IMR-90 (cell line): ENCODE data around the gene FAAP100. TPM values are rescaled to one million over a fixed set of nuclear protein-coding genes. Genes with fewer than 3 reads are reported as not detected.

Source experiments
- ATAC-seq: fragments of 200-7000 bp; cut with Tn5 transposase; 2 replicates; pipeline ENCODE4 v1.9.1; 2020; ENCODE audit warnings: low read depth, mild to moderate bottlenecking, moderate library complexity
- BruUV-seq: library from RNA; stranded (reverse); fragments of 400-500 nt; replicated peaks from 2 replicates; lab custom pipeline; 2021; lab: Mats Ljungman, UMichigan
- CTCF ChIA-PET: fragments of 300-600 bp; formaldehyde crosslinking; extraction: SDS; loops from one replicate; lab custom pipeline; 2021; ENCODE audit warnings: antibody characterized with exemption; lab: Yijun Ruan, JAX
- POLR2A ChIA-PET: fragments of 300-600 bp; sonication (Branson Sonifier 250); formaldehyde crosslinking; loops from one replicate; lab custom pipeline; 2022; ENCODE audit warnings: antibody characterized with exemption; ENCODE audit not compliant: unreplicated experiment; lab: Charles Lee
- DNase-seq: peaks from one replicate; pipeline ENCODE4 v3.0.0; 2013
- H2AFZ ChIP-seq: replicated peaks from 2 replicates; pipeline ENCODE3; 2013; ENCODE audit warnings: low read length, mild to moderate bottlenecking; ENCODE audit not compliant: poor library complexity
- H2AK5ac ChIP-seq: 2 replicates; pipeline ENCODE4 v1.6.1; 2013; ENCODE audit warnings: low read depth, low read length, inconsistent platforms
- H2AK9ac ChIP-seq: replicated peaks from 2 replicates; pipeline ENCODE3; 2013; ENCODE audit warnings: mild to moderate bottlenecking, low read depth, low read length, moderate library complexity; ENCODE audit not compliant: poor library complexity
- H2BK120ac ChIP-seq: 2 replicates; pipeline ENCODE4 v1.6.1; 2013; ENCODE audit warnings: low read depth, low read length, inconsistent platforms
- H2BK15ac ChIP-seq: 3 replicates; pipeline ENCODE4 v1.6.1; 2013; ENCODE audit warnings: low read depth, low read length, inconsistent platforms
- H2BK20ac ChIP-seq: 2 replicates; pipeline ENCODE4 v1.6.1; 2013; ENCODE audit warnings: low read depth, mild to moderate bottlenecking, inconsistent platforms, low read length, moderate library complexity
- H2BK5ac ChIP-seq: 2 replicates; pipeline ENCODE4 v1.6.1; 2013; ENCODE audit warnings: mild to moderate bottlenecking, low read depth, low read length, inconsistent platforms; ENCODE audit not compliant: poor library complexity, severe bottlenecking
- H3K14ac ChIP-seq: replicated peaks from 2 replicates; pipeline ENCODE4 v1.6.1; 2013; ENCODE audit warnings: low read depth, low read length, inconsistent platforms
- H3K18ac ChIP-seq: 2 replicates; pipeline ENCODE4 v1.6.1; 2013; ENCODE audit warnings: low read depth, low read length, control low read depth
- H3K23ac ChIP-seq: 2 replicates; pipeline ENCODE4 v1.6.1; 2013; ENCODE audit warnings: low read depth, low read length, inconsistent platforms
- H3K27ac ChIP-seq: 2 replicates; pipeline ENCODE4 v1.5.1; 2013; ENCODE audit warnings: mild to moderate bottlenecking, control low read depth, low read length; ENCODE audit not compliant: insufficient read depth
- H3K27me3 ChIP-seq: 2 replicates; pipeline ENCODE4 v1.6.1; 2013; ENCODE audit warnings: low read length; ENCODE audit not compliant: control insufficient read depth, insufficient read depth
- H3K36me3 ChIP-seq: 2 replicates; pipeline ENCODE4 v1.6.1; 2013; ENCODE audit warnings: low read length, mixed read lengths; ENCODE audit not compliant: control insufficient read depth, insufficient read depth
- H3K4ac ChIP-seq: 2 replicates; pipeline ENCODE4 v1.6.1; 2013; ENCODE audit warnings: low read depth, low read length, inconsistent platforms
- H3K4me1 ChIP-seq: 2 replicates; pipeline ENCODE4 v1.6.1; 2013; ENCODE audit warnings: low read length, mixed read lengths; ENCODE audit not compliant: control insufficient read depth, insufficient read depth
- H3K4me2 ChIP-seq: 2 replicates; pipeline ENCODE4 v1.6.1; 2013; ENCODE audit warnings: low read depth, mild to moderate bottlenecking, control low read depth, low read length, moderate library complexity
- H3K4me3 ChIP-seq: 2 replicates; pipeline ENCODE4 v1.5.1; 2013; ENCODE audit warnings: low read depth, mild to moderate bottlenecking, control low read depth, low read length, moderate library complexity; ENCODE audit not compliant: insufficient read depth
- H3K56ac ChIP-seq: 2 replicates; pipeline ENCODE4 v1.6.1; 2013; ENCODE audit warnings: low read length, inconsistent platforms; ENCODE audit not compliant: insufficient read depth; ENCODE audit errors: extremely low read depth
- H3K79me1 ChIP-seq, 2 experiments: 2 replicates each; pipeline ENCODE4 v1.6.1; 2013; ENCODE audit warnings: low read length in 2 of 2, inconsistent platforms in 1 of 2, low read depth in 1 of 2
- H3K9ac ChIP-seq: 2 replicates; pipeline ENCODE4 v1.6.1; 2013; ENCODE audit warnings: low read depth, low read length, control low read depth
- H3K9me1 ChIP-seq: 2 replicates; pipeline ENCODE4 v1.6.1; 2013; ENCODE audit warnings: low read length, inconsistent platforms; ENCODE audit not compliant: insufficient read depth
- H3K9me3 ChIP-seq: 2 replicates; pipeline ENCODE4 v1.6.1; 2013; ENCODE audit warnings: low read length; ENCODE audit not compliant: control insufficient read depth, insufficient read depth
- H4K20me1 ChIP-seq: 2 replicates; pipeline ENCODE4 v1.6.1; 2013; ENCODE audit warnings: low read length, inconsistent platforms; ENCODE audit not compliant: insufficient read depth
- H4K5ac ChIP-seq: 2 replicates; pipeline ENCODE4 v1.6.1; 2013; ENCODE audit warnings: mild to moderate bottlenecking, low read depth, low read length, control low read depth
- H4K8ac ChIP-seq, 2 experiments: 2 replicates each; pipeline ENCODE4 v1.6.1; 2013; ENCODE audit warnings: low read depth in 2 of 2, low read length in 2 of 2, control low read depth in 1 of 2, inconsistent platforms in 1 of 2
- H4K91ac ChIP-seq: 2 replicates; pipeline ENCODE4 v1.6.1; 2013; ENCODE audit warnings: low read depth, low read length, inconsistent platforms; ENCODE audit not compliant: insufficient read depth
- BHLHE40 ChIP-seq: fragments of 150-350 bp; IDR thresholded peaks from 2 replicates; pipeline ENCODE4 v1.6.1; 2016; ENCODE audit warnings: mild to moderate bottlenecking, low read depth, low read length
- CEBPB ChIP-seq: IDR thresholded peaks from 2 replicates; pipeline ENCODE4 v1.6.1; 2012; ENCODE audit warnings: low read depth, low read length, improper control_type of control experiment
- CTCF ChIP-seq: conservative IDR thresholded peaks from 2 replicates; pipeline ENCODE4 v1.5.1; 2012; ENCODE audit warnings: mild to moderate bottlenecking, low read depth, low read length, improper control_type of control experiment
- ELK1 ChIP-seq: fragments of 150-350 bp; IDR thresholded peaks from 2 replicates; pipeline ENCODE4 v1.6.1; 2016; ENCODE audit warnings: low read depth, mild to moderate bottlenecking, low read length, moderate library complexity, borderline replicate concordance
- FOS ChIP-seq: fragments of 150-350 bp; IDR thresholded peaks from 2 replicates; pipeline ENCODE4 v1.6.1; 2016; ENCODE audit warnings: low read depth, low read length
- MAZ ChIP-seq: IDR thresholded peaks from 2 replicates; pipeline ENCODE4 v1.6.1; 2012; ENCODE audit warnings: low read depth, mild to moderate bottlenecking, low read length, improper control_type of control experiment, moderate library complexity, borderline replicate concordance
- MXI1 ChIP-seq: IDR thresholded peaks from 2 replicates; pipeline ENCODE4 v1.6.1; 2012; ENCODE audit warnings: low read depth, mild to moderate bottlenecking, low read length, moderate library complexity, borderline replicate concordance
- NFE2L2 ChIP-seq: fragments of 150-350 bp; IDR thresholded peaks from 2 replicates; pipeline ENCODE4 v1.6.1; 2016; ENCODE audit warnings: low read depth, mild to moderate bottlenecking, low read length
- POLR2A ChIP-seq: IDR thresholded peaks from 2 replicates; pipeline ENCODE4 v1.6.1; 2012; ENCODE audit warnings: mild to moderate bottlenecking, low read depth, low read length
- RAD21 ChIP-seq: IDR thresholded peaks from 2 replicates; pipeline ENCODE4 v1.6.1; 2012; ENCODE audit warnings: low read length, improper control_type of control experiment
- RCOR1 ChIP-seq: IDR thresholded peaks from 2 replicates; pipeline ENCODE4 v1.6.1; 2012; ENCODE audit warnings: mild to moderate bottlenecking, low read length, improper control_type of control experiment; ENCODE audit not compliant: insufficient replicate concordance
- RFX5 ChIP-seq: IDR thresholded peaks from 2 replicates; pipeline ENCODE4 v1.8.0; 2012; ENCODE audit warnings: low read depth, mild to moderate bottlenecking, low read length, moderate library complexity
- SMC3 ChIP-seq: fragments of 150-350 bp; IDR thresholded peaks from 2 replicates; pipeline ENCODE4 v1.6.1; 2016; ENCODE audit warnings: low read depth, mild to moderate bottlenecking, antibody characterized with exemption, low read length, moderate library complexity
- WGBS, 2 experiments: methylation state at CpG; one replicate each; pipeline versions ENCODE4 v1.1.5 to v1.1.7; 2013; ENCODE audit warnings: missing lambda C conversion rate in 2 of 2; ENCODE audit not compliant: insufficient read length in 1 of 2; ENCODE audit errors: extremely low coverage in 2 of 2; 5-methylcytosine and 5-hydroxymethylcytosine counted together
- dilution Hi-C: fragments of 300-500 bp; cut with HindIII; formaldehyde crosslinking; loops from one replicate; pipeline ENCODE4 v1.14.3; 2018; ENCODE audit warnings: low sequenced_read_pairs; ENCODE audit not compliant: unreplicated experiment
- in situ Hi-C: fragments of 300-500 bp; cut with MboI; formaldehyde crosslinking; loops from 3 replicates; pipeline ENCODE4 v1.14.3; 2019; ENCODE audit warnings: low sequenced_read_pairs, inconsistent platforms, mixed read lengths
- intact Hi-C: fragments of 100-400 bp; cut with micrococcal nuclease; formaldehyde crosslinking; loops from 2 replicates; pipeline ENCODE4 v1.10.0; 2022
- polyA plus RNA-seq, 3 experiments: library from polyadenylated mRNA; depleted of rRNA; stranded (reverse); fragments of >200 nt; gene quantifications; 2 replicates each; pipeline ENCODE4 v1.2.3, GENCODE V29; 2012; ENCODE audit warnings: low replicate concordance in 1 of 3
- total RNA-seq: library from RNA; depleted of rRNA; stranded (reverse); fragments of >200 nt; gene quantifications from 2 replicates; pipeline ENCODE4 v1.2.3, GENCODE V29; 2012
- TF ChIP-seq, protein P1 (sequence below): fragments of 150-350 bp; IDR thresholded peaks from 2 replicates; pipeline ENCODE4 v1.6.1; 2017; ENCODE audit warnings: mild to moderate bottlenecking, antibody characterized with exemption, low read length, low read depth

FAAP100 gene
- total and polyA plus RNA-seq, 2 of the 4 experiments (the other 2 are of a cell fraction): 7.9 to 24.8 TPM

- H3K36me3 ChIP-seq: peaks cover 36% of the 10 kb centered on the region
- H3K56ac ChIP-seq: peak overlapping the region; percentile 19; the same call in 1 of the 2 replicates
- peak overlapping the region; percentile 96 for H3K4ac ChIP-seq
- peak overlapping the region; percentile 96 for H3K4me2 ChIP-seq
- TF ChIP-seq ELK1 (no peak), MAZ (peak; percentile 52; the same call in 1 of the 2 replicates), MXI1 (peak; percentile 82), BHLHE40 (peak; percentile 84), RAD21 (peak; percentile 7; the same call in 1 of the 2 replicates), RFX5 (no peak), NFE2L2 (no peak), POLR2A (no peak), CEBPB (peak; percentile 51; the same call in 1 of the 2 replicates), FOS (peak; percentile 61), CTCF (no peak), RCOR1 (peak; percentile 7), SMC3 (no peak)
- TF ChIP-seq, protein P1, sequence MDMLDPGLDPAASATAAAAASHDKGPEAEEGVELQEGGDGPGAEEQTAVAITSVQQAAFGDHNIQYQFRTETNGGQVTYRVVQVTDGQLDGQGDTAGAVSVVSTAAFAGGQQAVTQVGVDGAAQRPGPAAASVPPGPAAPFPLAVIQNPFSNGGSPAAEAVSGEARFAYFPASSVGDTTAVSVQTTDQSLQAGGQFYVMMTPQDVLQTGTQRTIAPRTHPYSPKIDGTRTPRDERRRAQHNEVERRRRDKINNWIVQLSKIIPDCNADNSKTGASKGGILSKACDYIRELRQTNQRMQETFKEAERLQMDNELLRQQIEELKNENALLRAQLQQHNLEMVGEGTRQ: peak; percentile 97
- H4K8ac ChIP-seq: peak overlapping the region; percentile 37 to 73; a peak in 3 of 4 replicates
- peak overlapping the region; percentile 59 for H2BK20ac ChIP-seq
- H3K14ac ChIP-seq: peak overlapping the region; percentile 88
- peak overlapping the region; percentile 100 for H2AK9ac ChIP-seq
- no peak overlapping the region for H3K4me3 ChIP-seq
- POLR2A ChIA-PET: interaction anchor here (0.5 kb wide), 1 partner anchor 41 kb away, joined by 7 read pairs; the partner anchor contains the start of gene ACTG1
- H3K27me3 ChIP-seq: no peaks in the 10 kb centered on the region
- peak overlapping the region; percentile 96 for H2AFZ ChIP-seq
- H3K9ac ChIP-seq: peak overlapping the region; percentile 29; the same call in 1 of the 2 replicates
- H3K23ac ChIP-seq: peak overlapping the region; percentile 89; the same call in 1 of the 2 replicates
- peak; percentile 99 for DNase-seq
- H2BK120ac ChIP-seq: peak overlapping the region; percentile 89
- H3K18ac ChIP-seq: peak overlapping the region; percentile 6; the same call in 1 of the 2 replicates
- H3K79me1 ChIP-seq: peaks cover 17 to 80% of the 10 kb centered on the region in 2 experiments; a peak in 3 of 4 replicates
- H2BK5ac ChIP-seq: peak overlapping the region; percentile 76
- H2AK5ac ChIP-seq: peak overlapping the region; percentile 99
- H3K9me3 ChIP-seq: no peaks in the 10 kb centered on the region
- CTCF ChIA-PET: no interaction called here
- intact Hi-C loops: loop anchor here (1.0 kb wide), 1 partner anchor 48 kb away; no protein-coding TSS in a partner anchor
- peak overlapping the region; percentile 35; the same call in 1 of the 2 replicates for H4K5ac ChIP-seq
- peaks cover 51% of the 10 kb centered on the region for H4K20me1 ChIP-seq
- no TSS peak for BruUV-seq
- WGBS, 2 experiments: 28% methylated on average over 5 of the region's 24 CpGs; no CpG with 5 or more reads in 1 of the 2 experiments
- ATAC-seq: peak; percentile 48
- peaks cover 17% of the 10 kb centered on the region for H3K9me1 ChIP-seq
- dilution Hi-C loops: no loop called here
- H3K27ac ChIP-seq: peak overlapping the region; percentile 77
- H4K91ac ChIP-seq: peak overlapping the region; percentile 84
- H3K4me1 ChIP-seq: peaks cover 22% of the 10 kb centered on the region
- H2BK15ac ChIP-seq: peak overlapping the region; percentile 83; the same call in 2 of the 3 replicates
- in situ Hi-C loops: no loop called here
Measured at GRCh38 chr17:81553616-81554181, 1.5 kb upstream of the FAAP100 start.
